NCI-H226 (cell line): ENCODE results near the gene HEPHL1.
A peak's percentile ranks its signal among the peaks of the same experiment; 100 is the strongest.

Source experiments
- DNase-seq: peaks from one replicate; pipeline ENCODE4 v3.0.0-alpha.2; 2015

The HEPHL1 gene

GRCh38 chr11:94023856-94024255 lies 2.7 kb downstream of the HEPHL1 start:
- no peak for DNase-seq

GRCh38 chr11:94024547-94024946 lies 3.4 kb downstream of the HEPHL1 start:
- DNase-seq: no peak

GRCh38 chr11:94025690-94026394 lies 4.7 kb downstream of the HEPHL1 start:
- DNase-seq: peak; percentile 47

GRCh38 chr11:94027210-94027609 lies 6.1 kb downstream of the HEPHL1 start:
- no peak for DNase-seq

- peak; percentile 98 for DNase-seq
These were observed 7.3 kb downstream of the HEPHL1 start for GRCh38 chr11:94028436-94028835.

GRCh38 chr11:94030059-94030458 lies 8.9 kb downstream of the HEPHL1 start:
- no peak for DNase-seq

GRCh38 chr11:94031625-94032024 lies 10.5 kb downstream of the HEPHL1 start:
- no peak for DNase-seq

- DNase-seq: no peak
These were observed 10.9 kb downstream of the HEPHL1 start for GRCh38 chr11:94032066-94032465.

GRCh38 chr11:94032725-94033124 lies 11.6 kb downstream of the HEPHL1 start:
- no peak for DNase-seq

- no peak for DNase-seq
These were observed 13.1 kb downstream of the HEPHL1 start for GRCh38 chr11:94034207-94034606.

GRCh38 chr11:94036096-94036495 lies 14.9 kb downstream of the HEPHL1 start:
- no peak for DNase-seq

GRCh38 chr11:94043241-94043640 lies 22.1 kb downstream of the HEPHL1 start:
- no peak for DNase-seq

- DNase-seq: no peak
These were observed 25.6 kb downstream of the HEPHL1 start for GRCh38 chr11:94046796-94047195.

GRCh38 chr11:94048032-94048709 lies 27.0 kb downstream of the HEPHL1 start:
- DNase-seq: no peak

GRCh38 chr11:94049351-94049750 lies 28.2 kb downstream of the HEPHL1 start:
- no peak for DNase-seq

GRCh38 chr11:94058630-94059029 lies 37.5 kb downstream of the HEPHL1 start:
- DNase-seq: no peak

- DNase-seq: no peak
These were observed 37.9 kb downstream of the HEPHL1 start for GRCh38 chr11:94059065-94059464.

GRCh38 chr11:94060401-94060800 lies 39.2 kb downstream of the HEPHL1 start:
- peak; percentile 97 for DNase-seq

GRCh38 chr11:94062360-94062759 lies 41.2 kb downstream of the HEPHL1 start:
- DNase-seq: no peak

- no peak for DNase-seq
These were observed 45.8 kb downstream of the HEPHL1 start for GRCh38 chr11:94066901-94067429.

GRCh38 chr11:94068764-94069163 lies 47.6 kb downstream of the HEPHL1 start:
- peak; percentile 27 for DNase-seq

GRCh38 chr11:94077552-94078293 lies 56.6 kb downstream of the HEPHL1 start:
- peak; percentile 69 for DNase-seq

GRCh38 chr11:94084164-94084563 lies 63.0 kb downstream of the HEPHL1 start:
- no peak for DNase-seq

GRCh38 chr11:94088906-94089305 lies 67.8 kb downstream of the HEPHL1 start:
- DNase-seq: no peak
